CMK (cell line): ENCODE measurements around the gene COL18A1.

ENCODE experiments used
- DNase-seq: peaks from one replicate; pipeline ENCODE4 v3.0.0-alpha.2; 2010; ENCODE audit warnings: low read depth

Gene COL18A1

DNA sequence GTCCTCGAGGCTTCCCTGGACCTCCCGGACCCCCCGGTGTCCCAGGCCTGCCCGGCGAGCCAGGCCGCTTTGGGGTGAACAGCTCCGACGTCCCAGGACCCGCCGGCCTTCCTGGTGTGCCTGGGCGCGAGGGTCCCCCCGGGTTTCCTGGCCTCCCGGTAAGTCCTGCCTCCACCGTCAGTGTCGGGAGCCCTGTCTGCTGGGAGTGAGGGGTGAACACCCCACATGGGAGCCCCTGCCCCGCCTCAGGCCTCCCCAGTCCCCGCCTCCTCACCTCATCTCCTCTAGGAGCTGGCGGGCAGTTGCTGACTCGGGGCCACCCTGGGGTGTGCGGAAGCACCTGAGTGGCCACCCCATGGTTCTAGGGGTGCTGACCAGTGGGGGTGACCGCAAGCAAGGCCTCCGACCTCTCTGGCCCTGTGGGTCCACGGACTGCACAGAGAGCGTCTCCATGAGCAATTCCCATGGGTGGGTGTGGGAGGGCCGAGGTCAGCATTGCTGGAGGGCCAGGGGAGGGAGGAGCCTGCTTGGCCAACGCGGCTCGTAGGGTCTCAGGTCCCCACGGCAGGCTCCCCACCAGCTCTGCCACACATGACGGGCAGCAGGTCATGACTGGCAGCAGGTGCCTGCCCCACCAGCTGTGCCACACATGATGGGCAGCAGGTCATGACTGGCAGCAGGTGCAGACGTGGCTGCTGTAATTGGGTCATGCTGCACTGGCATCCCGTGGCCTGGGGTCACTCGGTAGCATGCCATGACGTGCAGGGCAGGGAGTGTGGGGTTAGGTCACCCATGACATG, 75.9 kb downstream of the COL18A1 start:
- no peak for DNase-seq

DNA sequence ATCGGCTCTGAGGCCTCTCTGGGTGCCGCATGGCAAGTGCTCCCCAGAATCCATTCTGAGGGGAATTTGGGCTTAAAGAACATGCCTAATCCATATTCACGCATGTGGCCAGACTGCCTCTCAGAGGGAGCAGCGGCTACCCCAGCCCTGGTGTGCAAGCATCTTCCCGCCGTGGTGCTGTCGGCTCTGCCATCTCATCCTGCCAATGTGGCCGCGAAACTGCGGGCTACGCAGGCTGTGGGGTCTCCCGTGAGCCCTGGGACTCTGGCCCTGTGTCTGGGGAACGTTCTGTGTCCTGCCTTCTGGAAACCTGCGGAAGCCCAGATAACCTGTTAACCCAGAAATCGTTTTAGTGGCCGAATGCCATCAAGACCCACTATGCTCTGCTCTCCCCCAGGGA, 76.6 kb downstream of the COL18A1 start:
- no peak for DNase-seq

GRCh38 chr21:45481977-45482898, 77.3 kb downstream of the COL18A1 start:
- peak; percentile 40 for DNase-seq

DNA sequence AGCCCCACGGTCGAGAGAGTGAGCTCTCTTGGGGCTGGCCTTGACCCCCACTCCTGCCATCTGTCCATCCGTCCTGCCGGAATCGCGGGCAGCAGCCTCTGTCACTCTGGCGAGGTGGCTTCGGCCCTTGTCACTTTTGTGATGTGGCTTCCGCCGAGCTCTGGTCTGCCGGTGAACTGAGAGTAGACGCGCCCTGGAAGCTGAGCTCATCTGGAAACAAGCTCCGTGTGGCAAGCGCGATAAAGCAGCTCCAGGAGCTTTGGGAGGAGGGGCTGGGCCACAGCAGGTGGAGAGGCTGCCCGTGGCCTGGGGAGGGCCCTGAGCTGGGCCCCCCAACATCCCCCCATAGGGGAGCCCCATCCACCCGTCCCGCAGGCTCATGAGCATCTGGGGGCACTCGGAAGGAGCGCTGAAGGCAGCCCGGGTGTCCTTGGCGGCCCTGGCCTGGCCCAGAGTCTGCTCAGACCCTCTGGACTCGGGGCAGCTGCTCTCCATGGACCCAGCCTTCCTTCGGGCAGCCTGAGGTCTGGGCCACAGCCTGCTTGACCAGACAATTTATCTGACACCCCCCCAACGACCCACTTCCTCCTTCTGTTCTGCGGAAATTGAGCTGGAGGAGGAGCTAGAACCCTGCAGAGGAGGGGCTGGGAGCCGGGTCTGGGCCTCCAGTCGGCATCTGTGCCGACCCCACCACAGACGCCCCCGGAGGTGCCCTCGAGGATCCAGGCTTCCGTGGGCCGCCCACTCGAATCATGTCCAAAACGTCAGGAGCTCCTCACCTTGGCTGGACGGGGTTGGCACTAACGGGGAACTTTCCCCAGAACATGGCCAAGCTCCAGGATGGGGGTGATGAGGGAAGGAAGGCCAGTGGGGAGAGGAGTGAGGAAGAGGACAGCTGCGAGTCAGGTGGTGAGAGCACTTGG, 78.2 kb downstream of the COL18A1 start:
- peak; percentile 93 for DNase-seq

GRCh38 chr21:45484318-45484717, 79.4 kb downstream of the COL18A1 start:
- no peak for DNase-seq

DNA sequence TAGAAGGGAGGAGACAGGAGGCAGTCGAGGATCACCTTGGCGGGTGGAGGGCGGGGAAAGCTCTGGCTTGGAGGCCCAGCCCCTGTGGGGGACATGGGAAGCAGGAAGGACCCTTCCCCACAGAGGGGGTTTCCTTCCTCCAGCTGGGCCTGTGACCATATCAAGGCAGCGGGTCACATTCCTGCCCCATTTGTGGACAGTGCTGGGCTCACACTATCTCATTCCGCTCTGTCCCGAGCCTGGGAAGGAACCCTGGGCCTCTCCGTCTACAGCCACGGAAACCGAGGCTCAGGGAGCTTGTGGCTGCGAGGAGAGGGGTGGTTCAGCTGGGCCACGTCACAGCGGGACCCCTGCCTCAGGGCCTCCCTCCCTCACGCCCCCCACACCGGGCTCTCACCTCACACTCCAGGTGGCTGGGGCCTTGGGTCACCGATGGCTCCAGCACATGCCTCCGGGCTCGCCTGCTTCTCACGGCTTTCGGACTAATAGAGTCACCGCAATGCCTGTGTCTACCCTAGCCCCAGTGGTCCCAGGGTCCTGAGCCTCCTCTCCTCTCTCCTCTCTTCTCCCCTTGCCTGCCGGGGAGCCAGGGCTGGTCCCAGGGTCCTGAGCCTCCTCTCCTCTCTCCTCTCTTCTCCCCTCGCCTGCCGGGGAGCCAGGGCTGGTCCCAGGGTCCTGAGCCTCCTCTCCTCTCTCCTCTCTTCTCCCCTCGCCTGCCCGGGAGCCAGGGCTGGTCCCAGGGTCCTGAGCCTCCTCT, 80.9 kb downstream of the COL18A1 start:
- DNase-seq = no peak

- DNase-seq = no peak
These were observed 81.6 kb downstream of the COL18A1 start for GRCh38 chr21:45486443-45487160.

- no peak for DNase-seq
These were observed 82.3 kb downstream of the COL18A1 start for GRCh38 chr21:45487161-45487806.

- DNase-seq = no peak
These were observed 83.1 kb downstream of the COL18A1 start for GRCh38 chr21:45487891-45488600.

GRCh38 chr21:45488931-45489721, 84.2 kb downstream of the COL18A1 start:
- DNase-seq = no peak

GRCh38 chr21:45489722-45489982, 84.7 kb downstream of the COL18A1 start:
- DNase-seq = no peak

DNA sequence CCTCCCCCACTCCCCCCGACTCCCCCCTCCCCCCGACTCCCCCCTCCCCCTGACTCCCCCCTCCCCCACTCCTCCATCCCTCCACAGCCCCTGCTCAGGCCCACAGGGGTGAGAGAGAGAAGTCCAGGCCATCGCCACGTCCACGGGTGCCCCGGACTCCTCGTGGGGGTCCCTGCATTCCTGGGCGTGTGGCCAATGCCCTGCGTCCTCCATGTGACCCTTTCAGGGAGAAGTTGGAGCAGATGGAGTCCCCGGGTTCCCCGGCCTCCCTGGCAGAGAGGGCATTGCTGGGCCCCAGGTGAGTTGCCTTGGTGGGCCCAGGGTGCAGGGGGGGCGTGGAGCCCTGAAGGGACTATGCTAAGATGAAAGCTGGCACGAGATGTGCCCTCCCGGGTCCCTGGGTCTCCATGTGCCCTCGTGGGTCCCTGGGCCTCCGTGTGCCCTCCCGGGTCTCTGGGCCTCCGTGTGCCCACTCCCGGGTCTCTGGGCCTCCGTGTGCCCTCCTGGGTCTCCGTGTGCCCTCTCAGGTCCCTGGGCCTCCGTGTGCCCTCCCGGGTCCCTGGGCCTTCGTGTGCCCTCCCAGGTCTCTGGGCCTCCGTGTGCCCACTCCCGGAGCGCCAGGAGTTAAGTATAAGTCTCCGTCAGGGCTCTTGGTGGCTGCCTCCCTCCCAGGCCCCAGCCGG, 85.2 kb downstream of the COL18A1 start:
- DNase-seq = no peak

DNA sequence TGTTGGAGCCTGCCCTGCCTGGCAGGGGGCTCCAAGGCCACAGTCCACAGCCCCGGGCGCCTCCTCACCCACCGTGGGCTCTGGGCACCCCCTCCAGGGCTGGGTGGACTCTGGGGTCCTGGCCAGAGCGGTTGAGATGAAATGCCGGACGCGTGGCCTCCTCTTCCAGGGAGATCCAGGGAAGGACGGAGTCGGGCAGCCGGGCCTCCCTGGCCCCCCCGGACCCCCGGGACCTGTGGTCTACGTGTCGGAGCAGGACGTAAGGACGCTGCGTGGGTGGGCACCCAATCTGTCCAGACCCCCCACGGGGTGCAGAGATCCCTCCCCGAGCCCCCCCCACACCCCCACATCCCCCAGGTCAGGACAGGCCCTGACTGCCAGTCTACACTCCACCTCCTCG, 86.1 kb downstream of the COL18A1 start:
- DNase-seq = no peak

DNA sequence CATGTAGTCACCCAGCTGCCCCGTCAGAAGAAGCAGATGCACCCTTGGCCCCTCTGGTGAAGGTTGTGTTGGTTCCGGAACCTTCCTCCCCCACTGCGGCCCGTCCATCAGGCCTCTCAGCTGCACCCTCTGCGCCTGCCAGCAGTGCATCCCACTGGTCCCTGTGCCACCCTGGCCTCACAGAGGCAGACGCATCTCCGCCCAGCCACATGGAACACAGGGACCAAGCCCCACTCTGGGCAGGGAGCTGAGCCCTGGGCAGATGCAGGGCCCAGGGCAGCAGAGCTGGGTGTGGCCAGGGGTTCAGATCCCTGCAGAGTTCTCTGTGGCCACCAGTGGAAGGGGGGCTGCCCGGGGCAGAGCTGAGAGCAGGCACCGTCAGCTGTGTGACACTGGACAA, 86.7 kb downstream of the COL18A1 start:
- DNase-seq = no peak

- DNase-seq = no peak
These were observed 87.8 kb downstream of the COL18A1 start for GRCh38 chr21:45492765-45493164.

DNA sequence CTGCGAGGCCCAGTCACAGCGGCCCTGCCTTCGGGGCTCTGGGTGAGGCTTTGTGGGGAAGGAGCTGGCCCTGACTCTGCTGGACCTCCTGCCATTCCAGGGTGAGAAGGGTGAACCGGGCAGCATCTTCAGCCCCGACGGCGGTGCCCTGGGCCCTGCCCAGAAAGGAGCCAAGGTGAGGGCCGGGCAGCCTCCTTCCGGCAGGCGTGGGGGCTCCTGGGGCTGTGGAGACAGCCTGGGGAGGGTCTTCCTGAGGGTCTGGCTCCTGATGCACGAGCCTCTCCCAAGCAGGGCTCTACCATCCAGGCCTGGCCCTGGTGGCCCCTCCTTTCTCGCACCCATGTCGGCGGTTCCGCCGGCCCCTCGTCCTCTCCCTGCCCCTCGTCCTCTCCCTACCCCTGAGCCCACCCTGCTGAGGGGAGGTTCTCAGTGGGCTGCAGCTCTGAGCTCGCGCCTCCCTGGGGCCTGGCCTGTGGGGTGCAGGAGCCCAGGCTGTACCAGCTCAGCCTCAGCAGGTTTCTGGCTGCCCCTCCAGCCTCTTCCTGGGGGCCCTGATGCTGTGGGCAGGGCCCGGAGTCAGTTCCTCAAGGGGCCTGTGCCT, 88.5 kb downstream of the COL18A1 start:
- no peak for DNase-seq

DNA sequence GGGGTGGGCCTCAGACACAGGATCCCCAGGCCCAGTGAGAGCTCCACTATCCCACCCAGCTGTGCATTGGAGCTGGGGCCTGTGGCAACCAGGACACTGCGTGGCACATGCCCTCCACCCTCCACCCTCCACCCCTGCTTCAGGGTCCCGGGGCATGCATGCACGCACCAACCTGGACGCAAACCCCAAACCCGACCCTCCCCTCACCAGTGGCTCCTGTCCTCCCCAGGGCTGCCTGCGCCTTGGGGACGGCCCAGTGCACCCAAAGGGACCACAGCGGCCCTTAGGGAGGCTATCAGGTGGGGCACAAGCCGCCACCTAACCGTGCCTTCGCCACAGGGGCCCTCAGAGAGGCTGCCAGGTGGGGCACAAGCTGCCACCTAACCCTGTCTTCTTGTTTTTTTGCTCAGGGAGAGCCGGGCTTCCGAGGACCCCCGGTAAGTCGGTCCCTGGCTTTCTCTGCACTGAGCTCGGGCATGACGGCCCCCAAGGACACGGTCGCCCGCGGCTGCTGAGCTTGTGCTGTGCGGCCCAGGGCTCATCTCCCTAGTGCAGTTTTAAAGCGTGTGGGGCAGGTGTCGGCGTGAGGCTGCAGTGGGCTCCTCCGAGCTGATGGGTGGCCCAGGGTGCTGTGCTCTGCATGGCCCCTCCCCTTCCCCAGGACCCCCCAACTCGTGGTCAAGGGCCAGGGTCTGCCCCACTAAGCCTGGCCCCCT, 89.3 kb downstream of the COL18A1 start:
- no peak for DNase-seq
